Measurements from ENCODE around the gene BTC.
"Not testable (repeated sequence)": the region's sequence is repeated elsewhere in the genome, so short reads cannot be mapped to it uniquely, and the experiment has no call there.

BTC gene

DNA sequence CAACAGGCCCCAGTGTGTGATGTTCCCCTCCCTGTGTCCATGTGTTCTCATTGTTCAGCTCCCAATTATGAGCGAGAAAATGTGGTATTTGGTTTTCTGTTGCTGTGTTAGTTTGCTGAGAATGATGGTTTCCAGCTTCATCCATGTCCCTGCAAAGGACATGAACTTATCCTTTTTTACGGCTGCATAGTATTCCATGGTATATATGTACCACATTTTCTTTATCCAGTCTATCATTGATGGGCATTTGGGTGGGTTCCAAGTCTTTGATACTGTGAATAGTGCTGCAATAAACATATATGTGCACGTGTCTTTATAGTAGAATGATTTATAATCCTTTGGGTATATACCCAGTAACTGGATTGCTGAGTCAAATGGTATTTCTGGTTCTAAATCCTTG, 86.2 kb downstream of the BTC start:
- H3K36me3 ChIP-seq (ENCODE audit: control insufficient read depth, insufficient read depth, low read length); H3K9me3 ChIP-seq (ENCODE audit: control insufficient read depth, low read length); H3K27me3 ChIP-seq (ENCODE audit: control insufficient read depth, insufficient read depth, low read length); H3K4me3 ChIP-seq (ENCODE audit: low read length); H3K4me1 ChIP-seq (ENCODE audit: control insufficient read depth, insufficient read depth, low read length); H3K9ac ChIP-seq (ENCODE audit: low read length): not testable (repeated sequence)
